ENCODE results near the gene P3H4.

GRCh38 chr17:41810659-41811548 is 845 bp downstream of the P3H4 start:
- TF ChIP-seq, protein P1, sequence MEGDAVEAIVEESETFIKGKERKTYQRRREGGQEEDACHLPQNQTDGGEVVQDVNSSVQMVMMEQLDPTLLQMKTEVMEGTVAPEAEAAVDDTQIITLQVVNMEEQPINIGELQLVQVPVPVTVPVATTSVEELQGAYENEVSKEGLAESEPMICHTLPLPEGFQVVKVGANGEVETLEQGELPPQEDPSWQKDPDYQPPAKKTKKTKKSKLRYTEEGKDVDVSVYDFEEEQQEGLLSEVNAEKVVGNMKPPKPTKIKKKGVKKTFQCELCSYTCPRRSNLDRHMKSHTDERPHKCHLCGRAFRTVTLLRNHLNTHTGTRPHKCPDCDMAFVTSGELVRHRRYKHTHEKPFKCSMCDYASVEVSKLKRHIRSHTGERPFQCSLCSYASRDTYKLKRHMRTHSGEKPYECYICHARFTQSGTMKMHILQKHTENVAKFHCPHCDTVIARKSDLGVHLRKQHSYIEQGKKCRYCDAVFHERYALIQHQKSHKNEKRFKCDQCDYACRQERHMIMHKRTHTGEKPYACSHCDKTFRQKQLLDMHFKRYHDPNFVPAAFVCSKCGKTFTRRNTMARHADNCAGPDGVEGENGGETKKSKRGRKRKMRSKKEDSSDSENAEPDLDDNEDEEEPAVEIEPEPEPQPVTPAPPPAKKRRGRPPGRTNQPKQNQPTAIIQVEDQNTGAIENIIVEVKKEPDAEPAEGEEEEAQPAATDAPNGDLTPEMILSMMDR (IDR thresholded peaks at IDR 0.05; ENCODE audit: low read length): no peak
- no peak for TF ChIP-seq EZH2 (optimal IDR thresholded peaks at IDR 0.05; ENCODE audit: low read depth, low read length)
- no peak for TF ChIP-seq EZH2phosphoT487 (IDR thresholded peaks at IDR 0.05; ENCODE audit: low read length)
